Measurements from ENCODE around the gene TRIL.

DNA sequence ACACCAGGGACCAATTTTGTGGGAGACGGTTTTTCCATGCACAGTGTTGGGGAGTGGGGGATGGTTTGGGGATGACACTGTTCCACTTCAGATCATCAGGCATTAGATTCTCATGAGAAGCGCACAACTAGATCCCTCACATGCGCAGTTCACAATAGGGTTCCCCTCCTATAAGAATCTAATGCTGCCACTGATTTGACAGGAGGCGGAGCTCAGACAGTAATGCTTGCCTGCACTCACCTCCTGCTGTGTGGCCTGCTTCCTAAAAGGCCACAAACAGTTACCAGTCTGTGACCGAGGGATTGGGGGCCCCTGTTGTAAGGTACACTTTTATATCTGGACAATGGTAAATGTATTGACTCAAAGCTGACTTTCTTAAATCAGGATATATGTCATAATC is 45.6 kb upstream of the TRIL start:
- TF ChIP-seq POLR2A (IDR thresholded peaks at IDR 0.05; ENCODE audit: low read depth, low read length) (no peak), POLR2AphosphoS5 (IDR thresholded peaks at IDR 0.05; ENCODE audit: low read depth, low read length) (no peak)
